ENCODE measurements around the gene RGPD8.

- TF ChIP-seq RAD21 (IDR thresholded peaks at IDR 0.05 in 1 of 2, conservative IDR thresholded peaks at IDR 0.05 in 1 of 2; ENCODE audit: low read depth in 2 of 2, low read length in 2 of 2) (no peak), CEBPB (IDR thresholded peaks at IDR 0.05; ENCODE audit: low read depth, low read length) (no peak), JUND (IDR thresholded peaks at IDR 0.05; ENCODE audit: low read length) (no peak), CTCF (IDR thresholded peaks at IDR 0.05; ENCODE audit: control extremely low read depth in 1 of 3, insufficient read depth in 1 of 3, low read depth in 1 of 3, low read length in 3 of 3) (no peak), CBX5 (IDR thresholded peaks at IDR 0.05; ENCODE audit: low read depth, low read length) (no peak), YY1 (IDR thresholded peaks at IDR 0.05; ENCODE audit: low read depth, low read length) (no peak), RXRA (IDR thresholded peaks at IDR 0.05; ENCODE audit: insufficient read depth, low read depth, low read length) (no peak)
These were observed 21.1 kb upstream of the RGPD8 start for GRCh38 chr2:112454586-112454985.

Measured in H1 (cell line).